ENCODE data around the gene RNF144A. TPM values are rescaled to one million over a fixed set of nuclear protein-coding genes. Genes with fewer than 3 reads are reported as not detected.

RNF144A gene
- total RNA-seq, 4 donors from 2014 or later: 9.1 to 16.5 (median 13.9) TPM

DNA sequence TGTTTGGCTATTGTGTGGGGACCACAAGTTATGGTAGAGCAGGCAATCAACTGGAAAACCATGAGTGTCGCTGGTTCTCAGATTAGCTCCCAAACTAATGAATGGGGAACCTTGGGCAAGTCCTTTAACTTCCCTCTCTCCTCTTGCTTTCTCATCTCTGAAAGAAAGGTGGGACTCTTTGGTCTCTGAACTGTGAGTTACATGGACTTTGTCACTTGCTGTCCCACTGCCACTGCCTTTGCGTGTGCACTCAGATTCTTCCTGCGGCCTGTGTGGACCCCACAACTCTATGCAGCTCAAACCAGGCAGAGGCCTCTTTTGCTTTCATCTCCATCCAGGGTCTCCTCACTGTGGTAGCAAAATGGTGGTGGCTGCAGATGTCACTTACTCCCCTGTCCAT, 86.7 kb downstream of the RNF144A start:
- H3K9me3 ChIP-seq: no peaks in the 10 kb centered on the region
- DNase-seq: no peak
- TF ChIP-seq, protein P1, sequence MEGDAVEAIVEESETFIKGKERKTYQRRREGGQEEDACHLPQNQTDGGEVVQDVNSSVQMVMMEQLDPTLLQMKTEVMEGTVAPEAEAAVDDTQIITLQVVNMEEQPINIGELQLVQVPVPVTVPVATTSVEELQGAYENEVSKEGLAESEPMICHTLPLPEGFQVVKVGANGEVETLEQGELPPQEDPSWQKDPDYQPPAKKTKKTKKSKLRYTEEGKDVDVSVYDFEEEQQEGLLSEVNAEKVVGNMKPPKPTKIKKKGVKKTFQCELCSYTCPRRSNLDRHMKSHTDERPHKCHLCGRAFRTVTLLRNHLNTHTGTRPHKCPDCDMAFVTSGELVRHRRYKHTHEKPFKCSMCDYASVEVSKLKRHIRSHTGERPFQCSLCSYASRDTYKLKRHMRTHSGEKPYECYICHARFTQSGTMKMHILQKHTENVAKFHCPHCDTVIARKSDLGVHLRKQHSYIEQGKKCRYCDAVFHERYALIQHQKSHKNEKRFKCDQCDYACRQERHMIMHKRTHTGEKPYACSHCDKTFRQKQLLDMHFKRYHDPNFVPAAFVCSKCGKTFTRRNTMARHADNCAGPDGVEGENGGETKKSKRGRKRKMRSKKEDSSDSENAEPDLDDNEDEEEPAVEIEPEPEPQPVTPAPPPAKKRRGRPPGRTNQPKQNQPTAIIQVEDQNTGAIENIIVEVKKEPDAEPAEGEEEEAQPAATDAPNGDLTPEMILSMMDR (IDR thresholded peaks at IDR 0.05): no peak
- no peak for TF ChIP-seq POLR2A (IDR thresholded peaks at IDR 0.05)
- peaks cover 0 to 8% (median 0%) of the 10 kb centered on the region in 4 donors for H3K4me1 ChIP-seq
- no peak overlapping the region for H3K27ac ChIP-seq
- H3K27me3 ChIP-seq: no peaks in the 10 kb centered on the region
- no peaks in the 10 kb centered on the region for H3K36me3 ChIP-seq
- H3K4me3 ChIP-seq: no peak overlapping the region

DNA sequence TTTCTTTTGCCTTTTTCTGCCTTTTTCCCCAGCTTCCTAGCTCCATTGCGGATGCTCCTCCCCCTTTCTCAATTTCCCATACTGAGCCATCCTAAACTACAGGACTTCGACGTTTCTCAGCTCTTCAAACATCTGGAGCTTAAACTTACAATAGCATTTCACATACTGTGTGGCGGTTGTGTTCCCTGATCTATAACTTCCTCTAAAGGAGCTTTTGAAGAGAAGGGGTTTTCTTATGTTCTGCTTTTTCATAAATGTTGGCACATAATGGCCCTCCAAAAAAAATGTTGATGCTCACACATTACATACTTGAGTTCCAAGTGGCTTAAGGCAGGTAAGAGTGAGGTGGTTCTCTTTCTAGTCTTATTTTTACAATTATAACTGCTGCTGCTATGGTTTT, 87.4 kb downstream of the RNF144A start:
- H3K27ac ChIP-seq: no peak overlapping the region
- H3K27me3 ChIP-seq: no peaks in the 10 kb centered on the region
- peaks cover 0 to 11% (median 0%) of the 10 kb centered on the region in 4 donors for H3K4me1 ChIP-seq
- no peak for DNase-seq
- no peak overlapping the region for H3K4me3 ChIP-seq
- H3K9me3 ChIP-seq: no peaks in the 10 kb centered on the region
- TF ChIP-seq POLR2A (IDR thresholded peaks at IDR 0.05): no peak
- TF ChIP-seq, protein P1 (IDR thresholded peaks at IDR 0.05): no peak
- no peaks in the 10 kb centered on the region for H3K36me3 ChIP-seq

DNA sequence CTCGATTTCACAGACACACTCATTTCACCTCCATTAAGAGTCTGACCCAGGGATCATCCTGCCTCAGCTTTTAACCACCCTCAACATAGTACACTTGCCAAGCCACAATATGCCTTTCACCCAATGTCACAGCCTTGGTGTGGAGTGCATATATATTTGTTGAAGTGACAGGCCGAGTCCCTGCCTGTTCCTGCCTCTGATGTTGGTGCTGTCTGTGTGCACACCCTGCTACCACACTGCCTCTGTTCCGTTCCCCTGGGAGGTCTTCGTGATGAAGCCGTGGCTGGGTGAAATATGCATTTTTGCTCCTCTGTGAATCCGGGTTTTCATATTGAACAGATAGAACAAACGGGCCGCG, 90.3 kb downstream of the RNF144A start:
- TF ChIP-seq, protein P1 (IDR thresholded peaks at IDR 0.05): no peak
- no peak for TF ChIP-seq POLR2A (IDR thresholded peaks at IDR 0.05)
- peaks cover 0 to 11% (median 0%) of the 10 kb centered on the region in 4 donors for H3K4me1 ChIP-seq
- no peak for DNase-seq
- peak overlapping the region in 2 of 4 donors; percentile 44 to 53 for H3K27ac ChIP-seq
- H3K4me3 ChIP-seq: no peak overlapping the region
- H3K27me3 ChIP-seq: no peaks in the 10 kb centered on the region
- H3K36me3 ChIP-seq: no peaks in the 10 kb centered on the region
- H3K9me3 ChIP-seq: no peaks in the 10 kb centered on the region

DNA sequence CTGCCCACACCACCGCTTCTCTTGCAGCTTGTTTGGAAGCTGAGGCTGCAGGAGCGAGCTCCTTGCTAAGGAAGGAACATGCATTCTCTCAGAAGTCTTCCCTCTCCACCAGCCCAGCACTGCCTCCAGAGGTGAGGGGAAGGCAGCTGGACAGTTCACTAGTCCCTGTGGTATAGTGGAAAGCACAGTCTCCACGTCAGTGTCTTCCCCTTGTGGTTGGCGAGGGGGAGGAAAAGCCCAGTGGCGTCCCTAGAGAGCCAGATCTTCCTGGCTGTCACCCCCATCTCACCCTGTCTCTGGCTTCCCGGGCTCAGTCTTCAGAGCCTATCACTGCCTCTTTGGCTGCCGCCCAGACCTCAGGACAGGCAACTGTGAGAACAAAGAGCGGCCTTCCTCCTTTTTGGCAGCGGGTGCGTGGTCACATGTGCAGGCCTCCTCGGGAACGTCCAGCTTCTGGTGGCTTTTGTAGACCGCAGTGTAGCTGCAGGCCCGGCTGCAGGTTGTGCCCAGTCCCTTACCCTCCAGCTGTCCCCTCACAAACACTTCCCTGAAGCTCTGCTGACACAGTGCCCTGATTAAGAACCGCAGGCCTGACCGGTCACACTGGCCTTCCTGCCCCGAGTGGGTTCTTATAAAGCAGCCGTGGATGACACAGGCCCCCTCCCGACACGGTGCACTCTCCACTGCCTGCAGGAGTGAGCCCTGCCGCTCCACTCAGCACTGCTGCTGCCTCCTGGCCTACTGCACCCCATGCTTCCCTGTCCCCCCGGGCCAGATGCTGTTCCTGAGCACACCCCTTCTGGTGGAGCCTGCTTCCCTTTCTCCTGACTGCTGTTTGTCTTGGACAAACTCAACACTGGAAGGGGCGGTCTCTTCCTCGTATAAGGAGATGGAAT, 90.9 kb downstream of the RNF144A start:
- Histone ChIP-seq H3K4me3 (no peak overlapping the region), H3K36me3 (no peaks in the 10 kb centered on the region), H3K27me3 (no peaks in the 10 kb centered on the region), H3K4me1 (peaks cover 0 to 11% (median 0%) of the 10 kb centered on the region in 4 donors), H3K27ac (peak overlapping the region in 3 of 4 donors; percentile 5 to 53 (median 44)), H3K9me3 (no peaks in the 10 kb centered on the region)
- peak in 2 of 3 donors; percentile 34 to 81 for DNase-seq
- no peak for TF ChIP-seq POLR2A (IDR thresholded peaks at IDR 0.05)
- TF ChIP-seq, protein P1 (IDR thresholded peaks at IDR 0.05): peak in 1 of 6 experiments; percentile 4

DNA sequence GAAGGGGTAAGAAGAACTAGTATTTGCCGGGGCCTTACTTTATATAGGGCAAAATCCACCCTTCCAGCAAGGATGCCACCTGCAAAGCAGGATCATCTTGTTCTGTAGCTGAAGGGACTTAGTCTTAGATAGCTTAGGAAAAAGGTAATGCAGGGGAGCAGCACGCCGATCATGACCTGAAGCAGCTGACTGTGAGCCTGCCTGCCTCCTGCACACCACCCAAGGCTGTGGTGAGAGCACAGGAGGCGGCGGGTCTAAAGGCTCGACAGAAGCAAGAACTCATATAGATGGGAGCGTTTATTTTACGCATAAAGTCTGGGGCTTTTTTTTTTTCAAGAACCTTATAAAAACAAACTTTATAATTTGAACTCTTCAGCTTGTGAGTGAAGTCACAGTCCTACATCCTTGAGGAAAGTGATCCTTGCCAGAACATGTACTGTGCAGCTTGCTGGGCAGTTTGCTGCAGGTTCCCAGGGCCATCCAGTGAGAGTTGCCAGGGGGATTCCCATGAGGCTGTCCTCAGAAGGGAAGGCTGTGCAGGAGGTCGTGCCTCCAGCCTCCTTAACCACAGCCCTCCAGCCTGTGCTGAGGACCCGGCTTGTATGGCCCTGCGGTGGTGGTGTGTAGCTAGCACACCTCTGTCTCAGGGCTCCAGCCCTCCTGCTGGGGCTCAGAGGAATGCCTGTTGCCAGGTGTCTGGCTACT, 92.1 kb downstream of the RNF144A start:
- Histone ChIP-seq H3K36me3 (no peaks in the 10 kb centered on the region), H3K27ac (peak overlapping the region in 1 of 4 donors; percentile 44), H3K9me3 (no peaks in the 10 kb centered on the region), H3K27me3 (no peaks in the 10 kb centered on the region), H3K4me3 (no peak overlapping the region), H3K4me1 (peaks cover 0 to 11% (median 0%) of the 10 kb centered on the region in 4 donors)
- no peak for TF ChIP-seq POLR2A (IDR thresholded peaks at IDR 0.05)
- TF ChIP-seq, protein P1 (IDR thresholded peaks at IDR 0.05): no peak
- no peak for DNase-seq

Measured in Peyer's patch (tissue), 4 donors.